A673 (cell line): Measurements from ENCODE around the gene FRMD4B.

Experiments used
- EZH2 ChIP-seq: fragments of 200-600 bp; sonication (generic); IDR thresholded peaks from 2 replicates; pipeline ENCODE4 v1.6.1; 2017; ENCODE audit warnings: borderline replicate concordance, low read depth, mild to moderate bottlenecking, mixed read lengths, antibody characterized with exemption, low read length; ENCODE audit not compliant: poor library complexity, severe bottlenecking
- TF ChIP-seq, protein P1 (sequence below): fragments of 300-800, 200-600 bp; sonication (generic); conservative IDR thresholded peaks from 2 replicates; pipeline ENCODE4 v1.5.1; 2017; ENCODE audit warnings: low read depth, mild to moderate bottlenecking, antibody characterized with exemption, low read length, moderate library complexity, mixed read lengths

GRCh38 chr3:69207031-69207430 is 178.9 kb downstream of the FRMD4B start:
- TF ChIP-seq, protein P1, sequence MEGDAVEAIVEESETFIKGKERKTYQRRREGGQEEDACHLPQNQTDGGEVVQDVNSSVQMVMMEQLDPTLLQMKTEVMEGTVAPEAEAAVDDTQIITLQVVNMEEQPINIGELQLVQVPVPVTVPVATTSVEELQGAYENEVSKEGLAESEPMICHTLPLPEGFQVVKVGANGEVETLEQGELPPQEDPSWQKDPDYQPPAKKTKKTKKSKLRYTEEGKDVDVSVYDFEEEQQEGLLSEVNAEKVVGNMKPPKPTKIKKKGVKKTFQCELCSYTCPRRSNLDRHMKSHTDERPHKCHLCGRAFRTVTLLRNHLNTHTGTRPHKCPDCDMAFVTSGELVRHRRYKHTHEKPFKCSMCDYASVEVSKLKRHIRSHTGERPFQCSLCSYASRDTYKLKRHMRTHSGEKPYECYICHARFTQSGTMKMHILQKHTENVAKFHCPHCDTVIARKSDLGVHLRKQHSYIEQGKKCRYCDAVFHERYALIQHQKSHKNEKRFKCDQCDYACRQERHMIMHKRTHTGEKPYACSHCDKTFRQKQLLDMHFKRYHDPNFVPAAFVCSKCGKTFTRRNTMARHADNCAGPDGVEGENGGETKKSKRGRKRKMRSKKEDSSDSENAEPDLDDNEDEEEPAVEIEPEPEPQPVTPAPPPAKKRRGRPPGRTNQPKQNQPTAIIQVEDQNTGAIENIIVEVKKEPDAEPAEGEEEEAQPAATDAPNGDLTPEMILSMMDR: no peak
- TF ChIP-seq EZH2: no peak
